Measurements from ENCODE around the gene SMIM10L1.

SMIM10L1 gene

DNA sequence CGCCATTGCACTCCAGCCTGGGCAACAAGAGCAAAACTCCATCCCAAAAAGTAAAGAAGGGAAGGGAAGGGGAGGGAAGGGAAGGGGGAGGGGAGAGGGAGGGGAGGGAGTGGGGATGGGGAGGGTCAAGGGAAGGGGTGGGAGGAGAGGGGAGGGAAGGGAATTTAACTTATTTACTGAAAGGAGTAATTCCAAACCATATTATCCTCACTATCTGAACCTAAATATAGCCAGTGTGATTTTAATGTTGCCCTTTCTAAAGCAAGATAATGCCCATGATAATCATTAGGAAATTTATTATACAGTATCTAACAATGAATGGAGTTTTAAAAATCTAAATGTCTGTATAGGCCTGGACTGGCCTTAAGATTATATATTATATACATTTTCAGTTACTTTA, 7.3 kb downstream of the SMIM10L1 start:
- H2AFZ ChIP-seq (ENCODE audit: insufficient read depth, low read length, poor library complexity) = no peak overlapping the region
- no peak overlapping the region for H4K8ac ChIP-seq (ENCODE audit: low read depth, low read length)
- no peak overlapping the region for H2BK5ac ChIP-seq (ENCODE audit: low read depth, low read length, poor library complexity)
- no peaks in the 10 kb centered on the region for H3K36me3 ChIP-seq (ENCODE audit: control insufficient read depth in 1 of 2, insufficient read depth in 2 of 2, low read length in 2 of 2)
- no peak overlapping the region for H3K4me3 ChIP-seq (ENCODE audit: low read depth, low read length)
- H3K79me1 ChIP-seq (ENCODE audit: low read length) = no peaks in the 10 kb centered on the region
- no peak overlapping the region for H3K14ac ChIP-seq (ENCODE audit: low read length)
- no peak overlapping the region for H2BK12ac ChIP-seq (ENCODE audit: low read length)
- peaks cover 0 to 2% of the 10 kb centered on the region in 2 experiments for H3K4me1 ChIP-seq (ENCODE audit: control insufficient read depth in 1 of 2, insufficient read depth in 2 of 2, low read length in 2 of 2)
- H3K23ac ChIP-seq (ENCODE audit: low read length) = no peak overlapping the region
- no peak overlapping the region for H2AK5ac ChIP-seq (ENCODE audit: low read length)
- no peak overlapping the region for H3K18ac ChIP-seq (ENCODE audit: low read length)
- H3K9me3 ChIP-seq (ENCODE audit: insufficient read depth, low read depth, low read length) = no peaks in the 10 kb centered on the region
- H3K79me2 ChIP-seq (ENCODE audit: control insufficient read depth, insufficient read depth, low read length, poor library complexity) = no peaks in the 10 kb centered on the region
- H4K91ac ChIP-seq (ENCODE audit: low read depth, low read length) = no peak overlapping the region
- no peak overlapping the region for H2BK120ac ChIP-seq (ENCODE audit: insufficient read depth, low read length, poor library complexity)
- H3K27ac ChIP-seq (ENCODE audit: low read depth, low read length) = no peak overlapping the region
- no peak overlapping the region for H4K12ac ChIP-seq (ENCODE audit: low read depth, low read length)
- no peaks in the 10 kb centered on the region for H3K27me3 ChIP-seq (ENCODE audit: insufficient read depth, low read length)
- no peak overlapping the region for H3K4ac ChIP-seq (ENCODE audit: low read depth, low read length)
- no peak overlapping the region for H3K9ac ChIP-seq (ENCODE audit: low read length)
- H3K4me2 ChIP-seq (ENCODE audit: low read length) = no peak overlapping the region
- WGBS (ENCODE audit: extremely low coverage, insufficient coverage, insufficient read length) = no CpG with 5 or more reads among the region's 1 CpG
- DNase-seq = no peak

DNA sequence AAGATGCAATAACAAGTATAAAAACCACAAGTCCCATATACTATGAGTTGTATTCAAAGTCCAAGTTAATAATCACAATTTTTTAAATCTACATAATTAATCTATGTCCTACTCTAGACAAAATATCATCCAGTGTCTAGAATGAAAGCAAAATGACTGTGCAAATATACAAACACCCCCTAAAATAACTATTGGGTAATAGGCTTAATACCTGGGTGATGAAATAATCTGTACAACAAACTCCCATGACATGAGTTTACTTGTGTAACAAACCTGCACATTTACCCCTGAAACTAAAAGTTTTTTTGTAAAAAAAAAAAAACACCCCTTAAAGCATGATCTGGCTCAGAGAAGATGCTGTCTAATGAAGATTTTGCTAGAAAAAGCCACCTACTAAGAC, 11.5 kb downstream of the SMIM10L1 start:
- Histone ChIP-seq H3K4me2 (ENCODE audit: low read length) (no peak overlapping the region), H3K4ac (ENCODE audit: low read depth, low read length) (no peak overlapping the region), H3K27ac (ENCODE audit: low read depth, low read length) (no peak overlapping the region), H3K79me1 (ENCODE audit: low read length) (no peaks in the 10 kb centered on the region), H3K14ac (ENCODE audit: low read length) (no peak overlapping the region), H2BK12ac (ENCODE audit: low read length) (no peak overlapping the region), H4K12ac (ENCODE audit: low read depth, low read length) (no peak overlapping the region), H3K4me1 (ENCODE audit: control insufficient read depth in 1 of 2, insufficient read depth in 2 of 2, low read length in 2 of 2) (peaks cover 0 to 2% of the 10 kb centered on the region in 2 experiments), H3K36me3 (ENCODE audit: control insufficient read depth in 1 of 2, insufficient read depth in 2 of 2, low read length in 2 of 2) (no peaks in the 10 kb centered on the region), H3K23ac (ENCODE audit: low read length) (no peak overlapping the region), H2BK5ac (ENCODE audit: low read depth, low read length, poor library complexity) (no peak overlapping the region), H3K18ac (ENCODE audit: low read length) (no peak overlapping the region), H3K9ac (ENCODE audit: low read length) (no peak overlapping the region), H3K4me3 (ENCODE audit: low read depth, low read length) (no peak overlapping the region), H3K27me3 (ENCODE audit: insufficient read depth, low read length) (no peaks in the 10 kb centered on the region), H2AK5ac (ENCODE audit: low read length) (no peak overlapping the region), H2BK120ac (ENCODE audit: insufficient read depth, low read length, poor library complexity) (no peak overlapping the region), H4K8ac (ENCODE audit: low read depth, low read length) (no peak overlapping the region), H3K9me3 (ENCODE audit: insufficient read depth, low read depth, low read length) (no peaks in the 10 kb centered on the region), H2AFZ (ENCODE audit: insufficient read depth, low read length, poor library complexity) (no peak overlapping the region), H4K91ac (ENCODE audit: low read depth, low read length) (no peak overlapping the region), H3K79me2 (ENCODE audit: control insufficient read depth, insufficient read depth, low read length, poor library complexity) (no peaks in the 10 kb centered on the region)
- DNase-seq = no peak

DNA sequence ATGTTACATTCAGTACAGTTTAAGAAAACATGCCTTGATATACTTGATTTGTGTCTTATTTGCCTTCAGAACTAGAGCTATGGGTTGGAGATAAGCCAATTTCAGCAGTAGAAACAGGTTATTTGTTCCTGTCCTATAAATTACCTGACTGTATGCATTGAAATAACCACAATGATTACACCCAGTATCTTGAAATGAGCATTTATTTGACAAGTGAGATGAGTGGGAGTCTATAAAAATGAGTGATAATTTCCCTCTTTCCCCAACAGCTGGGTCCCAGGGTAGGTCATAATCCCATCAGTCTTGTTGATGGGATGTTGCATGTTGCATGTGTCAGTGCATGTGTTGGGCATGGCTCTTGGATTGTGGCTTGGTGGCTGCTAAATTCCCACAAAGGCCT, 12.0 kb downstream of the SMIM10L1 start:
- no peaks in the 10 kb centered on the region for H3K79me2 ChIP-seq (ENCODE audit: control insufficient read depth, insufficient read depth, low read length, poor library complexity)
- no peak overlapping the region for H2AK5ac ChIP-seq (ENCODE audit: low read length)
- no peak overlapping the region for H2AFZ ChIP-seq (ENCODE audit: insufficient read depth, low read length, poor library complexity)
- no peak overlapping the region for H3K23ac ChIP-seq (ENCODE audit: low read length)
- no peak overlapping the region for H2BK5ac ChIP-seq (ENCODE audit: low read depth, low read length, poor library complexity)
- H3K14ac ChIP-seq (ENCODE audit: low read length) = no peak overlapping the region
- no peaks in the 10 kb centered on the region for H3K36me3 ChIP-seq (ENCODE audit: control insufficient read depth in 1 of 2, insufficient read depth in 2 of 2, low read length in 2 of 2)
- no peak overlapping the region for H4K8ac ChIP-seq (ENCODE audit: low read depth, low read length)
- no peak overlapping the region for H3K18ac ChIP-seq (ENCODE audit: low read length)
- H2BK120ac ChIP-seq (ENCODE audit: insufficient read depth, low read length, poor library complexity) = no peak overlapping the region
- H3K4ac ChIP-seq (ENCODE audit: low read depth, low read length) = no peak overlapping the region
- H3K4me1 ChIP-seq (ENCODE audit: control insufficient read depth in 1 of 2, insufficient read depth in 2 of 2, low read length in 2 of 2) = no peaks in the 10 kb centered on the region
- no peaks in the 10 kb centered on the region for H3K9me3 ChIP-seq (ENCODE audit: insufficient read depth, low read depth, low read length)
- no peak overlapping the region for H3K4me3 ChIP-seq (ENCODE audit: low read depth, low read length)
- no peak overlapping the region for H3K27ac ChIP-seq (ENCODE audit: low read depth, low read length)
- H4K91ac ChIP-seq (ENCODE audit: low read depth, low read length) = no peak overlapping the region
- H3K9ac ChIP-seq (ENCODE audit: low read length) = no peak overlapping the region
- H4K12ac ChIP-seq (ENCODE audit: low read depth, low read length) = no peak overlapping the region
- H3K79me1 ChIP-seq (ENCODE audit: low read length) = no peaks in the 10 kb centered on the region
- no peak overlapping the region for H2BK12ac ChIP-seq (ENCODE audit: low read length)
- no peaks in the 10 kb centered on the region for H3K27me3 ChIP-seq (ENCODE audit: insufficient read depth, low read length)
- no peak for DNase-seq
- H3K4me2 ChIP-seq (ENCODE audit: low read length) = no peak overlapping the region

DNA sequence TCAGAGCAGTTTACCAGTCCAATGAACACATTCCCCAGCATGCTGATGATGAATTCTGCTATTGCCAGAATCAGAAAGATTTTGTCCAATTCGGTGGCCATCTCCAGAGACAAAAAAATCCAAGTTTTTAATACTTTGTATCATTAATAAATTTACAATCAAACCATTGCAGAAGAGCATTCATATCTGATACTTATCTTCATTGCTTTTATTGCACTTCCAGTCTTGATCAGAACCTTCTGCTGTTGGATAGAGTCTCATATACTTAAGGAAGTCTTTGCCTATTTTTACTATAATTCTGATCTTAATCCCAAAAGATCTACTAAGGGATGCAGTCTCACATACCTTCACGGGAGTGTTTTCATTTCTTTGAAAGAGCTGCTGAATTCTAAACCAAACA, 15.8 kb downstream of the SMIM10L1 start, which contains the start of gene TAS2R42:
TSS of gene TAS2R42 (minus strand) at position 101 of the 400 bp plus-strand sequence. CDS start at position 101, 0 bp downstream.
- Histone ChIP-seq H3K79me1 (ENCODE audit: low read length) (no peaks in the 10 kb centered on the region), H2BK120ac (ENCODE audit: insufficient read depth, low read length, poor library complexity) (no peak within 1 kb of the TSS), H3K79me2 (ENCODE audit: control insufficient read depth, insufficient read depth, low read length, poor library complexity) (no peaks in the 10 kb centered on the region), H3K4me1 (ENCODE audit: control insufficient read depth in 1 of 2, insufficient read depth in 2 of 2, low read length in 2 of 2) (no peaks in the 10 kb centered on the region), H3K9ac (ENCODE audit: low read length) (no peak within 1 kb of the TSS), H2AK5ac (ENCODE audit: low read length) (no peak within 1 kb of the TSS), H3K4me2 (ENCODE audit: low read length) (no peak within 1 kb of the TSS), H3K9me3 (ENCODE audit: insufficient read depth, low read depth, low read length) (no peaks in the 10 kb centered on the region), H2BK5ac (ENCODE audit: low read depth, low read length, poor library complexity) (no peak within 1 kb of the TSS), H4K8ac (ENCODE audit: low read depth, low read length) (no peak within 1 kb of the TSS), H2BK12ac (ENCODE audit: low read length) (no peak within 1 kb of the TSS), H3K4me3 (ENCODE audit: low read depth, low read length) (no peak within 1 kb of the TSS), H3K36me3 (ENCODE audit: control insufficient read depth in 1 of 2, insufficient read depth in 2 of 2, low read length in 2 of 2) (no peaks in the 10 kb centered on the region), H3K4ac (ENCODE audit: low read depth, low read length) (no peak within 1 kb of the TSS), H3K27me3 (ENCODE audit: insufficient read depth, low read length) (no peaks in the 10 kb centered on the region), H3K23ac (ENCODE audit: low read length) (no peak within 1 kb of the TSS), H4K12ac (ENCODE audit: low read depth, low read length) (no peak within 1 kb of the TSS), H2AFZ (ENCODE audit: insufficient read depth, low read length, poor library complexity) (no peak within 1 kb of the TSS), H3K27ac (ENCODE audit: low read depth, low read length) (no peak within 1 kb of the TSS), H4K91ac (ENCODE audit: low read depth, low read length) (no peak within 1 kb of the TSS), H3K18ac (ENCODE audit: low read length) (no peak within 1 kb of the TSS), H3K14ac (ENCODE audit: low read length) (no peak within 1 kb of the TSS)
- DNase-seq = no peak
- no CpG with 5 or more reads among the region's 2 CpGs for WGBS (ENCODE audit: extremely low coverage, insufficient coverage, insufficient read length)

DNA sequence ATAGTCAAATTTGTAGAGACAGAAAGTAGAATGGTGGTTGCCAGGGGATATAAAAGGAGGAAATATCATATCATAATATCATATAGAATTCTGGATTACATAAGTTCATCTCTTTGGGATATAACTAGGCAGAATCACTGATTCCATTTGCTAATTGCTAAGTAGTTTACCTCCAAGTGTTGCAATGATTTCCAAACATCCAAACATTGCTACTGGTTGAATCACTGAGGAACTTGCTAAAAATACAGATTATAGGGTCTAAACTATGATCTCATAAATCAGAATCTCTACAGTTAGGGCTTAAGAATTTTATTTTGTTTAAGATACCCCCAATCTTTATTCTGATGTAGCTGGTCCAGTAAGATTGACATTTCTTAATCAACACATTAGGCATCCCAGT, 31.8 kb downstream of the SMIM10L1 start:
- Histone ChIP-seq H2AFZ (ENCODE audit: insufficient read depth, low read length, poor library complexity) (no peak overlapping the region), H3K4me2 (ENCODE audit: low read length) (no peak overlapping the region), H3K9me3 (ENCODE audit: insufficient read depth, low read depth, low read length) (no peaks in the 10 kb centered on the region), H3K27ac (ENCODE audit: low read depth, low read length) (no peak overlapping the region), H4K91ac (ENCODE audit: low read depth, low read length) (no peak overlapping the region), H3K27me3 (ENCODE audit: insufficient read depth, low read length) (no peaks in the 10 kb centered on the region), H3K4me3 (ENCODE audit: low read depth, low read length) (no peak overlapping the region), H2BK12ac (ENCODE audit: low read length) (no peak overlapping the region), H3K18ac (ENCODE audit: low read length) (no peak overlapping the region), H3K23ac (ENCODE audit: low read length) (no peak overlapping the region), H3K14ac (ENCODE audit: low read length) (no peak overlapping the region), H2BK5ac (ENCODE audit: low read depth, low read length, poor library complexity) (no peak overlapping the region), H2BK120ac (ENCODE audit: insufficient read depth, low read length, poor library complexity) (no peak overlapping the region), H3K9ac (ENCODE audit: low read length) (no peak overlapping the region), H3K36me3 (ENCODE audit: control insufficient read depth in 1 of 2, insufficient read depth in 2 of 2, low read length in 2 of 2) (no peaks in the 10 kb centered on the region), H3K79me1 (ENCODE audit: low read length) (no peaks in the 10 kb centered on the region), H4K8ac (ENCODE audit: low read depth, low read length) (no peak overlapping the region), H2AK5ac (ENCODE audit: low read length) (no peak overlapping the region), H3K79me2 (ENCODE audit: control insufficient read depth, insufficient read depth, low read length, poor library complexity) (no peaks in the 10 kb centered on the region), H3K4ac (ENCODE audit: low read depth, low read length) (no peak overlapping the region), H3K4me1 (ENCODE audit: control insufficient read depth in 1 of 2, insufficient read depth in 2 of 2, low read length in 2 of 2) (no peaks in the 10 kb centered on the region), H4K12ac (ENCODE audit: low read depth, low read length) (no peak overlapping the region)
- peak in 1 of 2 donors; percentile 9 for DNase-seq

All from trophoblast cell (in vitro differentiated cells and primary cell).